ENCODE results near the gene AMD1.
A peak's percentile ranks its signal among the peaks of the same experiment; 100 is the strongest.

Gene AMD1

GRCh38 chr6:110878751-110879522, 4.4 kb downstream of the AMD1 start:
- peak; percentile 58 for TF ChIP-seq CTCF (IDR thresholded peaks at IDR 0.05; ENCODE audit: low read depth, low read length)
- DNase-seq (ENCODE audit: extremely low read depth, low read depth) = no peak

- no peak for DNase-seq (ENCODE audit: extremely low read depth, low read depth)
- TF ChIP-seq CTCF (IDR thresholded peaks at IDR 0.05; ENCODE audit: low read depth, low read length) = no peak
These were observed 6.1 kb downstream of the AMD1 start for GRCh38 chr6:110880651-110881050.

GRCh38 chr6:110881546-110882273, 7.1 kb downstream of the AMD1 start:
- no peak for DNase-seq (ENCODE audit: extremely low read depth, low read depth)
- TF ChIP-seq CTCF (IDR thresholded peaks at IDR 0.05; ENCODE audit: low read depth, low read length) = no peak

- DNase-seq (ENCODE audit: extremely low read depth, low read depth) = no peak
These were observed 7.7 kb downstream of the AMD1 start for GRCh38 chr6:110882274-110882619.

GRCh38 chr6:110882824-110883554, 8.4 kb downstream of the AMD1 start:
- TF ChIP-seq CTCF (IDR thresholded peaks at IDR 0.05; ENCODE audit: low read depth, low read length) = no peak
- DNase-seq (ENCODE audit: extremely low read depth, low read depth) = no peak

More at GRCh38 chr6:110882274-110882619, 7.7 kb downstream of the AMD1 start:
- TF ChIP-seq CTCF (IDR thresholded peaks at IDR 0.05; ENCODE audit: low read depth, low read length) = no peak

GRCh38 chr6:110884321-110884720, 9.7 kb downstream of the AMD1 start:
- TF ChIP-seq CTCF (IDR thresholded peaks at IDR 0.05; ENCODE audit: low read depth, low read length) = no peak
- DNase-seq (ENCODE audit: extremely low read depth, low read depth) = no peak

GRCh38 chr6:110885526-110885925, 10.9 kb downstream of the AMD1 start:
- DNase-seq (ENCODE audit: extremely low read depth, low read depth) = no peak

More at GRCh38 chr6:110885526-110885925, 10.9 kb downstream of the AMD1 start:
- TF ChIP-seq CTCF (IDR thresholded peaks at IDR 0.05; ENCODE audit: low read depth, low read length) = no peak
